Measurements from ENCODE around the gene CDK14.

Gene CDK14

GRCh38 chr7:90933041-90933440 lies 336.9 kb downstream of the CDK14 start:
- Histone ChIP-seq H3K9ac (ENCODE audit: low read length) (no peak overlapping the region), H3K4me3 (ENCODE audit: low read length) (no peak overlapping the region), H4K20me1 (ENCODE audit: insufficient read depth, low read length) (no peaks in the 10 kb centered on the region), H3K27me3 (ENCODE audit: low read depth, low read length) (no peaks in the 10 kb centered on the region), H3K27ac (ENCODE audit: low read length) (no peak overlapping the region), H3K4me1 (ENCODE audit: low read length) (peaks cover 22% of the 10 kb centered on the region), H3K9me3 (ENCODE audit: insufficient read depth, low read length) (no peaks in the 10 kb centered on the region), H3K36me3 (replicated peaks; ENCODE audit: low read depth, low read length) (no peaks in the 10 kb centered on the region), H3K4me2 (ENCODE audit: low read length) (no peak overlapping the region), H2AFZ (ENCODE audit: low read depth, low read length) (no peak overlapping the region), H3K79me2 (ENCODE audit: low read length) (no peaks in the 10 kb centered on the region)
- TF ChIP-seq, protein P1, sequence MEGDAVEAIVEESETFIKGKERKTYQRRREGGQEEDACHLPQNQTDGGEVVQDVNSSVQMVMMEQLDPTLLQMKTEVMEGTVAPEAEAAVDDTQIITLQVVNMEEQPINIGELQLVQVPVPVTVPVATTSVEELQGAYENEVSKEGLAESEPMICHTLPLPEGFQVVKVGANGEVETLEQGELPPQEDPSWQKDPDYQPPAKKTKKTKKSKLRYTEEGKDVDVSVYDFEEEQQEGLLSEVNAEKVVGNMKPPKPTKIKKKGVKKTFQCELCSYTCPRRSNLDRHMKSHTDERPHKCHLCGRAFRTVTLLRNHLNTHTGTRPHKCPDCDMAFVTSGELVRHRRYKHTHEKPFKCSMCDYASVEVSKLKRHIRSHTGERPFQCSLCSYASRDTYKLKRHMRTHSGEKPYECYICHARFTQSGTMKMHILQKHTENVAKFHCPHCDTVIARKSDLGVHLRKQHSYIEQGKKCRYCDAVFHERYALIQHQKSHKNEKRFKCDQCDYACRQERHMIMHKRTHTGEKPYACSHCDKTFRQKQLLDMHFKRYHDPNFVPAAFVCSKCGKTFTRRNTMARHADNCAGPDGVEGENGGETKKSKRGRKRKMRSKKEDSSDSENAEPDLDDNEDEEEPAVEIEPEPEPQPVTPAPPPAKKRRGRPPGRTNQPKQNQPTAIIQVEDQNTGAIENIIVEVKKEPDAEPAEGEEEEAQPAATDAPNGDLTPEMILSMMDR (IDR thresholded peaks at IDR 0.05; ENCODE audit: low read depth, low read length) = no peak
- no peak for TF ChIP-seq EZH2phosphoT487 (IDR thresholded peaks at IDR 0.05; ENCODE audit: low read depth)

DNA sequence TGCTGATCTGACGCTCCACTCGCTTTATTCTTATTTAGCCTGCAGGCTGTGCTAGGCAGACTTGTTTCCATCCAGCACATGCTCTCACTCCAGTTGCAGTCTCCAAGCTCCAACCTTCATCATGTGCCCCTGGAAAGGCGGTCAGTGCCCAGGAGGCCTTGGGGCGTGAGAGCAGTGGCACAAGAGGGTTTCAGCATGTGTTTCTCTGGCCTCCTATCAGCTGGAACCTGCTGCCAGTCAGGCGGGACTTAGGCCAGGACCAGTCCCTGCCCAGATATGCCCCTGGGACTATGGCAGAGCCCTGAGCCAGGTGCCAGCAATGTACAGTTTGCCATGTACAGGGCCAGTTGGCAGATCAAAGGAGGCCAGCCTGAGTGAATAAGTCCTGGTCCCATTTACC lies 337.9 kb downstream of the CDK14 start:
- H3K4me1 ChIP-seq (ENCODE audit: low read length) = peaks cover 19% of the 10 kb centered on the region
- H3K27me3 ChIP-seq (ENCODE audit: low read depth, low read length) = no peaks in the 10 kb centered on the region
- H3K9ac ChIP-seq (ENCODE audit: low read length) = no peak overlapping the region
- H3K79me2 ChIP-seq (ENCODE audit: low read length) = no peaks in the 10 kb centered on the region
- H3K4me2 ChIP-seq (ENCODE audit: low read length) = no peak overlapping the region
- no peak overlapping the region for H3K4me3 ChIP-seq (ENCODE audit: low read length)
- no peak for TF ChIP-seq EZH2phosphoT487 (IDR thresholded peaks at IDR 0.05; ENCODE audit: low read depth)
- TF ChIP-seq, protein P1 (IDR thresholded peaks at IDR 0.05; ENCODE audit: low read depth, low read length) = no peak
- H3K9me3 ChIP-seq (ENCODE audit: insufficient read depth, low read length) = no peaks in the 10 kb centered on the region
- H3K27ac ChIP-seq (ENCODE audit: low read length) = no peak overlapping the region
- no peak overlapping the region for H2AFZ ChIP-seq (ENCODE audit: low read depth, low read length)
- H4K20me1 ChIP-seq (ENCODE audit: insufficient read depth, low read length) = no peaks in the 10 kb centered on the region
- no peaks in the 10 kb centered on the region for H3K36me3 ChIP-seq (replicated peaks; ENCODE audit: low read depth, low read length)

GRCh38 chr7:90938371-90938770 lies 342.2 kb downstream of the CDK14 start:
- no peaks in the 10 kb centered on the region for H3K9me3 ChIP-seq (ENCODE audit: insufficient read depth, low read length)
- H2AFZ ChIP-seq (ENCODE audit: low read depth, low read length) = no peak overlapping the region
- H3K27me3 ChIP-seq (ENCODE audit: low read depth, low read length) = no peaks in the 10 kb centered on the region
- H3K27ac ChIP-seq (ENCODE audit: low read length) = no peak overlapping the region
- H3K9ac ChIP-seq (ENCODE audit: low read length) = no peak overlapping the region
- no peaks in the 10 kb centered on the region for H3K4me1 ChIP-seq (ENCODE audit: low read length)
- no peak for TF ChIP-seq EZH2phosphoT487 (IDR thresholded peaks at IDR 0.05; ENCODE audit: low read depth)
- TF ChIP-seq, protein P1 (IDR thresholded peaks at IDR 0.05; ENCODE audit: low read depth, low read length) = no peak
- H3K79me2 ChIP-seq (ENCODE audit: low read length) = no peaks in the 10 kb centered on the region
- H3K4me3 ChIP-seq (ENCODE audit: low read length) = no peak overlapping the region
- H3K36me3 ChIP-seq (replicated peaks; ENCODE audit: low read depth, low read length) = no peaks in the 10 kb centered on the region
- H4K20me1 ChIP-seq (ENCODE audit: insufficient read depth, low read length) = no peaks in the 10 kb centered on the region
- no peak overlapping the region for H3K4me2 ChIP-seq (ENCODE audit: low read length)

DNA sequence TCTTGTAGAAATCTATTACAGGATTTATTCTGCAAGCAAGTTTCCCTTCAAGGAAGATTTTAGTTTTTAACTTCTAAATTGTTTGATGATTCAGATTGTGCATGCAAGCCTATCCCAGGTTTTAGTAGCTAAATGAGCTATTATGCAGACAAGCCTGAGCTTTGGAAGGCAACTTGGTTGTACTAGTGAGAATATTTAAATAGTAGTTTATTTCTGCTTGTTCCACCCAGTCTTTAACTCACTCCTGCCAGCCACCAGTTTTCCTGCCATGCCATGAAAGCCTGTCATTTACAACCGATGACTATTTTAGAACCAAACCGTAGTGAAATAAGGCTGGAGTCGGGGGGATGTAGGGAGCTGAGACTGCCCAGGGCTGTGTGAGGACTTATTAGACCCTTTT lies 343.5 kb downstream of the CDK14 start:
- H3K9me3 ChIP-seq (ENCODE audit: insufficient read depth, low read length) = no peaks in the 10 kb centered on the region
- H3K27me3 ChIP-seq (ENCODE audit: low read depth, low read length) = no peaks in the 10 kb centered on the region
- no peaks in the 10 kb centered on the region for H3K36me3 ChIP-seq (replicated peaks; ENCODE audit: low read depth, low read length)
- H3K4me1 ChIP-seq (ENCODE audit: low read length) = no peaks in the 10 kb centered on the region
- no peak overlapping the region for H2AFZ ChIP-seq (ENCODE audit: low read depth, low read length)
- H3K4me2 ChIP-seq (ENCODE audit: low read length) = no peak overlapping the region
- H3K27ac ChIP-seq (ENCODE audit: low read length) = no peak overlapping the region
- no peak for TF ChIP-seq EZH2phosphoT487 (IDR thresholded peaks at IDR 0.05; ENCODE audit: low read depth)
- TF ChIP-seq, protein P1 (IDR thresholded peaks at IDR 0.05; ENCODE audit: low read depth, low read length) = no peak
- H3K4me3 ChIP-seq (ENCODE audit: low read length) = no peak overlapping the region
- no peak overlapping the region for H3K9ac ChIP-seq (ENCODE audit: low read length)
- H4K20me1 ChIP-seq (ENCODE audit: insufficient read depth, low read length) = no peaks in the 10 kb centered on the region
- H3K79me2 ChIP-seq (ENCODE audit: low read length) = no peaks in the 10 kb centered on the region

Data from OCI-LY3 (cell line).